ENCODE data around the gene ACAD9. TPM values are rescaled to one million over a fixed set of nuclear protein-coding genes. Genes with fewer than 3 reads are reported as not detected.

The ACAD9 gene
- total RNA-seq, 1 experiment from 2014 or later = 43.1 TPM

GRCh38 chr3:128850544-128850943 lies 28.9 kb upstream of the ACAD9 start:
- POLR2A ChIA-PET = no interaction called here
- CTCF ChIA-PET = no interaction called here
- no peak overlapping the region for H3K4me3 Mint-ChIP-seq (ENCODE audit: unreplicated experiment)
- H3K27me3 Mint-ChIP-seq (ENCODE audit: insufficient read depth, unreplicated experiment) = no peaks in the 10 kb centered on the region
- intact Hi-C loops (cut with micrococcal nuclease) = no loop called here
- peaks cover 15% of the 10 kb centered on the region for H3K9me3 Mint-ChIP-seq (ENCODE audit: unreplicated experiment)
- H3K4me1 Mint-ChIP-seq (ENCODE audit: insufficient read depth, unreplicated experiment) = peaks cover 11% of the 10 kb centered on the region
- H3K36me3 Mint-ChIP-seq (ENCODE audit: insufficient read depth, unreplicated experiment) = no peaks in the 10 kb centered on the region
- no peak overlapping the region for H3K27ac Mint-ChIP-seq (ENCODE audit: low read depth, unreplicated experiment)
- DNase-seq (ENCODE audit: unreplicated experiment) = no peak
- BruUV-seq (replicated peaks) = no TSS peak
- no peak for TF ChIP-seq CTCF (IDR thresholded peaks at IDR 0.05; ENCODE audit: unreplicated experiment)

- H3K27me3 Mint-ChIP-seq (ENCODE audit: insufficient read depth, unreplicated experiment) = no peaks in the 10 kb centered on the region
- H3K27ac Mint-ChIP-seq (ENCODE audit: low read depth, unreplicated experiment) = no peak overlapping the region
- peaks cover 15% of the 10 kb centered on the region for H3K9me3 Mint-ChIP-seq (ENCODE audit: unreplicated experiment)
- ChIA-PET CTCF (no interaction called here), POLR2A (no interaction called here)
- intact Hi-C loops (cut with micrococcal nuclease) = no loop called here
- no peak overlapping the region for H3K4me3 Mint-ChIP-seq (ENCODE audit: unreplicated experiment)
- DNase-seq (ENCODE audit: unreplicated experiment) = no peak
- TF ChIP-seq CTCF (IDR thresholded peaks at IDR 0.05; ENCODE audit: unreplicated experiment) = no peak
- H3K4me1 Mint-ChIP-seq (ENCODE audit: insufficient read depth, unreplicated experiment) = peaks cover 6% of the 10 kb centered on the region
- no TSS peak for BruUV-seq (replicated peaks)
- H3K36me3 Mint-ChIP-seq (ENCODE audit: insufficient read depth, unreplicated experiment) = peaks cover 6% of the 10 kb centered on the region
Measured at GRCh38 chr3:128851601-128852000, 27.8 kb upstream of the ACAD9 start.

- Mint-ChIP-seq H3K4me1 (ENCODE audit: insufficient read depth, unreplicated experiment) (peaks cover 6% of the 10 kb centered on the region), H3K36me3 (ENCODE audit: insufficient read depth, unreplicated experiment) (peaks cover 6% of the 10 kb centered on the region), H3K9me3 (ENCODE audit: unreplicated experiment) (peaks cover 32% of the 10 kb centered on the region), H3K27me3 (ENCODE audit: insufficient read depth, unreplicated experiment) (no peaks in the 10 kb centered on the region), H3K27ac (ENCODE audit: low read depth, unreplicated experiment) (no peak overlapping the region), H3K4me3 (ENCODE audit: unreplicated experiment) (no peak overlapping the region)
- intact Hi-C loops (cut with micrococcal nuclease) = no loop called here
- CTCF ChIA-PET = no interaction called here
- no peak for TF ChIP-seq CTCF (IDR thresholded peaks at IDR 0.05; ENCODE audit: unreplicated experiment)
- DNase-seq (ENCODE audit: unreplicated experiment) = no peak
- POLR2A ChIA-PET = interaction anchor here (0.7 kb wide), 1 partner anchor 24 kb away, joined by 3 read pairs; no protein-coding TSS in a partner anchor
- no TSS peak for BruUV-seq (replicated peaks)
Measured at GRCh38 chr3:128853826-128854225, 25.6 kb upstream of the ACAD9 start.

- CTCF ChIA-PET = interaction anchor here (1.0 kb wide), 1 partner anchor 245 kb away, joined by 4 read pairs; no protein-coding TSS in a partner anchor
- no peak for DNase-seq (ENCODE audit: unreplicated experiment)
- POLR2A ChIA-PET = no interaction called here
- Mint-ChIP-seq H3K4me3 (ENCODE audit: unreplicated experiment) (no peak overlapping the region), H3K27me3 (ENCODE audit: insufficient read depth, unreplicated experiment) (no peaks in the 10 kb centered on the region), H3K9me3 (ENCODE audit: unreplicated experiment) (peaks cover 35% of the 10 kb centered on the region), H3K4me1 (ENCODE audit: insufficient read depth, unreplicated experiment) (peaks cover 6% of the 10 kb centered on the region), H3K36me3 (ENCODE audit: insufficient read depth, unreplicated experiment) (peaks cover 6% of the 10 kb centered on the region), H3K27ac (ENCODE audit: low read depth, unreplicated experiment) (no peak overlapping the region)
- no TSS peak for BruUV-seq (replicated peaks)
- intact Hi-C loops (cut with micrococcal nuclease) = no loop called here
- TF ChIP-seq CTCF (IDR thresholded peaks at IDR 0.05; ENCODE audit: unreplicated experiment) = no peak
Measured at GRCh38 chr3:128854475-128854874, 24.9 kb upstream of the ACAD9 start.
